Prostate gland (tissue), 1 donor: Measurements from ENCODE around the gene RETREG1.

Experiments
- POLR2A ChIP-seq: fragments of 450-650 bp; IDR thresholded peaks from one replicate; pipeline ENCODE4 v1.6.1; 2016; ENCODE audit warnings: antibody characterized with exemption, mild to moderate bottlenecking
- POLR2AphosphoS5 ChIP-seq: sonication (generic); formaldehyde crosslinking; IDR thresholded peaks from one replicate; pipeline ENCODE4 v1.6.1; 2017; ENCODE audit warnings: antibody characterized with exemption

DNA sequence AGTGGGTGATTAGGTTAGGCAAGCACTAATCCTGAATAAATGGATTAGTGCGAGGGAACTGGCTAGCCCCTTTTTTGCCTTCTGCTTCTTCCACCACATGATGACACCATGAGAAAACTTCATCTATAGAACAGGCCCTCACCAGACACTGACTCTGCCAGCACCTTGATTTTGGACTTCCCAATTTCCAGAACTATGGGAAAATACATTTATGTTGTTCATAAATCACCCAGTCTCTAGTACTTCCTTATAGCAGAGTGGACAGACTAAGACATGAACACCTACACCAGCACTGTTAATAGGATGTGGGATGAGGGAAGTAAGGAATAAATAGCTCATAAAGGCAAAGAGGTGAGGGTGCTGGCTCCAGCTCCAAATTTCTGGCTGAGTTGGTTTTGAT is 152.6 kb downstream of the RETREG1 start:
- TF ChIP-seq POLR2A (no peak), POLR2AphosphoS5 (no peak)
